ENCODE data around the gene NAA50. TPM values are rescaled to one million over a fixed set of nuclear protein-coding genes. Genes with fewer than 3 reads are reported as not detected.
A peak's percentile ranks its signal among the peaks of the same experiment; 100 is the strongest.

Gene NAA50
- total and polyA plus RNA-seq, 2 experiments from 2014 or later: 103 to 260 TPM

GRCh38 chr3:113769551-113769950 is 23.5 kb upstream of the NAA50 start:
- no peak for ATAC-seq
- Histone ChIP-seq H3F3A (replicated peaks; ENCODE audit: low read depth) (no peaks in the 10 kb centered on the region), H3K79me2 (replicated peaks; ENCODE audit: insufficient read depth) (no peaks in the 10 kb centered on the region), H4K20me1 (replicated peaks; ENCODE audit: insufficient read depth) (no peaks in the 10 kb centered on the region), H3K27me3 (ENCODE audit: insufficient read depth) (no peaks in the 10 kb centered on the region), H3K36me3 (ENCODE audit: insufficient read depth) (no peaks in the 10 kb centered on the region), H3K4me2 (no peak overlapping the region), H3K27ac (ENCODE audit: low read depth) (no peak overlapping the region), H3K9me2 (ENCODE audit: insufficient read depth) (no peaks in the 10 kb centered on the region), H3K4me1 (ENCODE audit: insufficient read depth) (no peaks in the 10 kb centered on the region), H3K4me3 (no peak overlapping the region), H2AFZ (no peak overlapping the region)
- Mint-ChIP-seq H3K27ac (no peak overlapping the region), H3K4me3 (no peak overlapping the region), H3K4me1 (peaks cover 4% of the 10 kb centered on the region; the same call in 2 of the 3 replicates), H3K27me3 (ENCODE audit: insufficient read depth, low read depth, poor library complexity) (no peaks in the 10 kb centered on the region), H3K9me3 (no peaks in the 10 kb centered on the region), H3K36me3 (ENCODE audit: low read depth) (no peaks in the 10 kb centered on the region; the same call in 2 of the 3 replicates)
- DNase-seq (ENCODE audit: low spot score): no peak
- TF ChIP-seq JUNB (IDR thresholded peaks at IDR 0.05; ENCODE audit: unreplicated experiment) (no peak), ZNF331 (CRISPR knock-in tag; IDR thresholded peaks at IDR 0.05; ENCODE audit: low read depth) (no peak), ZNF114 (CRISPR knock-in tag; IDR thresholded peaks at IDR 0.05) (no peak), CREB1 (CRISPR knock-in tag; IDR thresholded peaks at IDR 0.05; ENCODE audit: low read depth) (no peak)
- TF ChIP-seq, protein P1, sequence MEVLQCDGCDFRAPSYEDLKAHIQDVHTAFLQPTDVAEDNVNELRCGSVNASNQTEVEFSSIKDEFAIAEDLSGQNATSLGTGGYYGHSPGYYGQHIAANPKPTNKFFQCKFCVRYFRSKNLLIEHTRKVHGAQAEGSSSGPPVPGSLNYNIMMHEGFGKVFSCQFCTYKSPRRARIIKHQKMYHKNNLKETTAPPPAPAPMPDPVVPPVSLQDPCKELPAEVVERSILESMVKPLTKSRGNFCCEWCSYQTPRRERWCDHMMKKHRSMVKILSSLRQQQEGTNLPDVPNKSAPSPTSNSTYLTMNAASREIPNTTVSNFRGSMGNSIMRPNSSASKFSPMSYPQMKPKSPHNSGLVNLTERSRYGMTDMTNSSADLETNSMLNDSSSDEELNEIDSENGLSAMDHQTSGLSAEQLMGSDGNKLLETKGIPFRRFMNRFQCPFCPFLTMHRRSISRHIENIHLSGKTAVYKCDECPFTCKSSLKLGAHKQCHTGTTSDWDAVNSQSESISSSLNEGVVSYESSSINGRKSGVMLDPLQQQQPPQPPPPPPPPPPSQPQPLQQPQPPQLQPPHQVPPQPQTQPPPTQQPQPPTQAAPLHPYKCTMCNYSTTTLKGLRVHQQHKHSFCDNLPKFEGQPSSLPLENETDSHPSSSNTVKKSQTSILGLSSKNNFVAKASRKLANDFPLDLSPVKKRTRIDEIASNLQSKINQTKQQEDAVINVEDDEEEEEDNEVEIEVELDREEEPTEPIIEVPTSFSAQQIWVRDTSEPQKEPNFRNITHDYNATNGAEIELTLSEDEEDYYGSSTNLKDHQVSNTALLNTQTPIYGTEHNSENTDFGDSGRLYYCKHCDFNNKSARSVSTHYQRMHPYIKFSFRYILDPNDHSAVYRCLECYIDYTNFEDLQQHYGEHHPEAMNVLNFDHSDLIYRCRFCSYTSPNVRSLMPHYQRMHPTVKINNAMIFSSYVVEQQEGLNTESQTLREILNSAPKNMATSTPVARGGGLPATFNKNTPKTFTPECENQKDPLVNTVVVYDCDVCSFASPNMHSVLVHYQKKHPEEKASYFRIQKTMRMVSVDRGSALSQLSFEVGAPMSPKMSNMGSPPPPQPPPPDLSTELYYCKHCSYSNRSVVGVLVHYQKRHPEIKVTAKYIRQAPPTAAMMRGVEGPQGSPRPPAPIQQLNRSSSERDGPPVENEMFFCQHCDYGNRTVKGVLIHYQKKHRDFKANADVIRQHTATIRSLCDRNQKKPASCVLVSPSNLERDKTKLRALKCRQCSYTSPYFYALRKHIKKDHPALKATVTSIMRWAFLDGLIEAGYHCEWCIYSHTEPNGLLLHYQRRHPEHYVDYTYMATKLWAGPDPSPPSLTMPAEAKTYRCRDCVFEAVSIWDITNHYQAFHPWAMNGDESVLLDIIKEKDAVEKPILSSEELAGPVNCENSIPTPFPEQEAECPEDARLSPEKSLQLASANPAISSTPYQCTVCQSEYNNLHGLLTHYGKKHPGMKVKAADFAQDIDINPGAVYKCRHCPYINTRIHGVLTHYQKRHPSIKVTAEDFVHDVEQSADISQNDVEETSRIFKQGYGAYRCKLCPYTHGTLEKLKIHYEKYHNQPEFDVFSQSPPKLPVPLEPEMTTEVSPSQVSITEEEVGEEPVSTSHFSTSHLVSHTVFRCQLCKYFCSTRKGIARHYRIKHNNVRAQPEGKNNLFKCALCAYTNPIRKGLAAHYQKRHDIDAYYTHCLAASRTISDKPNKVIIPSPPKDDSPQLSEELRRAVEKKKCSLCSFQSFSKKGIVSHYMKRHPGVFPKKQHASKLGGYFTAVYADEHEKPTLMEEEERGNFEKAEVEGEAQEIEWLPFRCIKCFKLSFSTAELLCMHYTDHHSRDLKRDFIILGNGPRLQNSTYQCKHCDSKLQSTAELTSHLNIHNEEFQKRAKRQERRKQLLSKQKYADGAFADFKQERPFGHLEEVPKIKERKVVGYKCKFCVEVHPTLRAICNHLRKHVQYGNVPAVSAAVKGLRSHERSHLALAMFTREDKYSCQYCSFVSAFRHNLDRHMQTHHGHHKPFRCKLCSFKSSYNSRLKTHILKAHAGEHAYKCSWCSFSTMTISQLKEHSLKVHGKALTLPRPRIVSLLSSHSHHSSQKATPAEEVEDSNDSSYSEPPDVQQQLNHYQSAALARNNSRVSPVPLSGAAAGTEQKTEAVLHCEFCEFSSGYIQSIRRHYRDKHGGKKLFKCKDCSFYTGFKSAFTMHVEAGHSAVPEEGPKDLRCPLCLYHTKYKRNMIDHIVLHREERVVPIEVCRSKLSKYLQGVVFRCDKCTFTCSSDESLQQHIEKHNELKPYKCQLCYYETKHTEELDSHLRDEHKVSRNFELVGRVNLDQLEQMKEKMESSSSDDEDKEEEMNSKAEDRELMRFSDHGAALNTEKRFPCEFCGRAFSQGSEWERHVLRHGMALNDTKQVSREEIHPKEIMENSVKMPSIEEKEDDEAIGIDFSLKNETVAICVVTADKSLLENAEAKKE (CRISPR knock-in tag; IDR thresholded peaks at IDR 0.05): no peak

DNA sequence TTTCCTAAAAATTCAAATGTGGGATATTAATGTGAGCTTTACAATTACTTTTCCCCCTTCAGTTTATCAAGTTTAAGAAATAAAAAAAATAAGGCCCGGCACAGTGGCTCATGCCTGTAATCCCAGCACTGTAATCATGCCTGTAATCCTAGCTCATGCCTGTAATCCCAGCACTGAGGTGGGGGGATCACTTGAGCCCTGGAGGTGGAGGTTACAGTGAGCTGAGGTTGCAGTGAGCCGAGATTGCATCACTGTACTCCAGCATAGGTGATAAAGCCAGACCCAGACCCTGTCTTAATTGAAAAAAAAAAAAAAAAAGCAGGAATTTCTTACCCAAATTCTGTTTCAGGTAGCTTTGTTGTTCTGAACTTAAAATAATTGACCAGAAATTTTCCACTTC is 18.6 kb upstream of the NAA50 start:
- no peak overlapping the region for H3K4me3 ChIP-seq
- H3K4me1 ChIP-seq (ENCODE audit: insufficient read depth): no peaks in the 10 kb centered on the region
- H3K36me3 ChIP-seq (ENCODE audit: insufficient read depth): no peaks in the 10 kb centered on the region
- Mint-ChIP-seq H3K4me3 (no peak overlapping the region), H3K4me1 (no peaks in the 10 kb centered on the region), H3K27me3 (ENCODE audit: insufficient read depth, low read depth, poor library complexity) (no peaks in the 10 kb centered on the region), H3K27ac (peak overlapping the region; percentile 81; the same call in 1 of the 2 replicates), H3K36me3 (ENCODE audit: low read depth) (no peaks in the 10 kb centered on the region; the same call in 2 of the 3 replicates), H3K9me3 (no peaks in the 10 kb centered on the region)
- no peak overlapping the region for H3K27ac ChIP-seq (ENCODE audit: low read depth)
- no peaks in the 10 kb centered on the region for H3K9me2 ChIP-seq (ENCODE audit: insufficient read depth)
- DNase-seq (ENCODE audit: low spot score) (no peak), ATAC-seq (no peak)
- no peaks in the 10 kb centered on the region for H4K20me1 ChIP-seq (replicated peaks; ENCODE audit: insufficient read depth)
- no peaks in the 10 kb centered on the region for H3K27me3 ChIP-seq (ENCODE audit: insufficient read depth)
- no peak overlapping the region for H2AFZ ChIP-seq
- no peak overlapping the region for H3K4me2 ChIP-seq
- H3K79me2 ChIP-seq (replicated peaks; ENCODE audit: insufficient read depth): 0 out of 2 replicates have a peak, but pooled peaks cover 12% of the 10 kb centered on the region
- no peaks in the 10 kb centered on the region for H3F3A ChIP-seq (replicated peaks; ENCODE audit: low read depth)
- TF ChIP-seq JUNB (IDR thresholded peaks at IDR 0.05; ENCODE audit: unreplicated experiment) (no peak), STAT1 (IDR thresholded peaks at IDR 0.05; ENCODE audit: unreplicated experiment) (no peak), NANOG (IDR thresholded peaks at IDR 0.05; ENCODE audit: borderline replicate concordance) (no peak)
- TF ChIP-seq, protein P1 (CRISPR knock-in tag; IDR thresholded peaks at IDR 0.05): no peak

Data from GM23338 (cell line).